ENCODE results near the gene U2AF1L4. TPM values are rescaled to one million over a fixed set of nuclear protein-coding genes. Genes with fewer than 3 reads are reported as not detected.

The U2AF1L4 gene
- total and polyA plus RNA-seq, 4 donors = 13.0 to 25.5 (median 17.8) TPM

DNA sequence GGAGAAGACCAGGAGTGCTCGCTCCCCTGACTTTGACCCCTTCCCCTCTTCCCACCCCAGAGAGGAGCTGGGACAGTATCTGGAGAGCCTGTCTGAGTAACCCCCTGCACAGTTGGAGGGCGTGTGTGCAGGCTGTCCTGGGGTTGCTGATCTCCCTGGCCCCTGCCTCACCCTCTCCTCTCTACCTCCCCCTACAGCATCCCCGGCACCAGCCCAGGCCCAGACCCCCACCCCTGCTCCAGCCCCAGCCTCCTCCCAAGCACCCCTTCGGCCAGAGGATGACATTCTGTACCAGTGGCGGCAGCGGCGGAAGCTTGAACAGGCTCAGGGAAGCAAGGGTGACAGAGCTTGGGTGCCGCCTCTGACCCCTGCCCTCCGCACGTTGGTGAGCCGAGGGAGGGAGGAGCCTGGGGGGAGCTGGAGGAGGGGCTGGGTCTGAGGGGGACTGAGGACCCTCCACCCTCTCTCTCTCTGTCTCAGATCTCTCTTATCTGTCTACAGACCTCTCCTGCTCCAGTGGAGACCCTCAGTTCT is 21.4 kb upstream of the U2AF1L4 start:
- H3K27ac ChIP-seq (ENCODE audit: low read depth in 1 of 2, low read length in 1 of 2) = no peak overlapping the region
- 88 to 90% methylated on average over 9 to 11 of the region's 11 CpGs for WGBS, 2 donors
- H3K9ac ChIP-seq (ENCODE audit: insufficient read depth in 1 of 2, low read length in 2 of 2) = no peak overlapping the region
- TF ChIP-seq, protein P1, sequence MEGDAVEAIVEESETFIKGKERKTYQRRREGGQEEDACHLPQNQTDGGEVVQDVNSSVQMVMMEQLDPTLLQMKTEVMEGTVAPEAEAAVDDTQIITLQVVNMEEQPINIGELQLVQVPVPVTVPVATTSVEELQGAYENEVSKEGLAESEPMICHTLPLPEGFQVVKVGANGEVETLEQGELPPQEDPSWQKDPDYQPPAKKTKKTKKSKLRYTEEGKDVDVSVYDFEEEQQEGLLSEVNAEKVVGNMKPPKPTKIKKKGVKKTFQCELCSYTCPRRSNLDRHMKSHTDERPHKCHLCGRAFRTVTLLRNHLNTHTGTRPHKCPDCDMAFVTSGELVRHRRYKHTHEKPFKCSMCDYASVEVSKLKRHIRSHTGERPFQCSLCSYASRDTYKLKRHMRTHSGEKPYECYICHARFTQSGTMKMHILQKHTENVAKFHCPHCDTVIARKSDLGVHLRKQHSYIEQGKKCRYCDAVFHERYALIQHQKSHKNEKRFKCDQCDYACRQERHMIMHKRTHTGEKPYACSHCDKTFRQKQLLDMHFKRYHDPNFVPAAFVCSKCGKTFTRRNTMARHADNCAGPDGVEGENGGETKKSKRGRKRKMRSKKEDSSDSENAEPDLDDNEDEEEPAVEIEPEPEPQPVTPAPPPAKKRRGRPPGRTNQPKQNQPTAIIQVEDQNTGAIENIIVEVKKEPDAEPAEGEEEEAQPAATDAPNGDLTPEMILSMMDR (IDR thresholded peaks at IDR 0.05; ENCODE audit: control extremely low read depth, extremely low read depth) = no peak
- peaks cover 0 to 28% (median 9%) of the 10 kb centered on the region in 4 donors for H3K36me3 ChIP-seq (ENCODE audit: control insufficient read depth in 4 of 4, insufficient read depth in 4 of 4, low read length in 4 of 4)
- H3K27me3 ChIP-seq (ENCODE audit: control insufficient read depth in 3 of 3, insufficient read depth in 3 of 3, low read length in 2 of 3) = no peaks in the 10 kb centered on the region
- ATAC-seq (ENCODE audit: insufficient read depth, low FRiP score) = no peak
- no peaks in the 10 kb centered on the region for H3K9me3 ChIP-seq (ENCODE audit: control insufficient read depth in 4 of 4, insufficient read depth in 3 of 4, low read length in 3 of 4)
- no peak for DNase-seq
- H3K4me3 ChIP-seq = no peak overlapping the region
- no peaks in the 10 kb centered on the region for H3K4me1 ChIP-seq (ENCODE audit: control insufficient read depth in 5 of 5, insufficient read depth in 5 of 5, low read length in 5 of 5)

- H3K4me1 ChIP-seq (ENCODE audit: control insufficient read depth in 5 of 5, insufficient read depth in 5 of 5, low read length in 5 of 5) = no peaks in the 10 kb centered on the region
- H3K4me3 ChIP-seq = no peak overlapping the region
- WGBS, 2 donors = 91 to 93% methylated on average over 17 of the region's 17 CpGs
- no peak for DNase-seq
- H3K9ac ChIP-seq (ENCODE audit: insufficient read depth in 1 of 2, low read length in 2 of 2) = no peak overlapping the region
- peaks cover 0 to 2% (median 0%) of the 10 kb centered on the region in 4 donors for H3K9me3 ChIP-seq (ENCODE audit: control insufficient read depth in 4 of 4, insufficient read depth in 3 of 4, low read length in 3 of 4)
- no peaks in the 10 kb centered on the region for H3K27me3 ChIP-seq (ENCODE audit: control insufficient read depth in 3 of 3, insufficient read depth in 3 of 3, low read length in 2 of 3)
- H3K27ac ChIP-seq (ENCODE audit: low read depth in 1 of 2, low read length in 1 of 2) = no peak overlapping the region
- TF ChIP-seq, protein P1 (IDR thresholded peaks at IDR 0.05; ENCODE audit: control extremely low read depth, extremely low read depth) = no peak
- peaks cover 0 to 28% (median 13%) of the 10 kb centered on the region in 4 donors for H3K36me3 ChIP-seq (ENCODE audit: control insufficient read depth in 4 of 4, insufficient read depth in 4 of 4, low read length in 4 of 4)
- no peak for ATAC-seq (ENCODE audit: insufficient read depth, low FRiP score)
These were observed 19.5 kb upstream of the U2AF1L4 start for GRCh38 chr19:35764432-35765315.

DNA sequence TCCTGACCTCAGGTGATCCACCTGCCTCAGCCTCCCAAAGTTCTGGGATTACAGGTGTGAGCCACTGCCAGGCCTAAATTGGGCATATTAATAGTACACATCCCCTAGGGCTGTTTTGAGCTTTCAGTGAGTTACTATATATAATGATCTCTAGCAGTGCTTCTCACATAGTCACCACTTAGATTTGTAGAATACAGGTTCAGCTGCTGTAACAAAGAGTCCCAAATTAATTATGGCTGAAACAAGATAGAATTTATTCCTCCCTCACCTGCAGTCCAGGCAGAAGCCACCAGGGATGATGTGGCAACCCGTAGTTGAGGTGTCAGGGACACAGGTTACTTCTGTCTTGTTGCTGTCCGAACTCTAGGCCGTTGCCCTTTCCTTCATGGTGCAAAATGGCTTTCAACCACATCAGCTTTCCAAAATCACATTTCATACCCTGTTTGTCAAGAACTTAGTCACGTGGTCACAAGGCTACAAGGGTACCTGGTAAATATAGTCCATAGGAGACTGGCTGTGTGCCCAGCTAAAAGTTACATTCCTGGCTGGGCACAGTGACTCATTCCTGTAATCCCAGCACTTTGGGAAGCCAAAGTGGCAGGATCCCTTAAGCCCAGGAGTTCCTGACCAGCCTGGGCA is 15.6 kb upstream of the U2AF1L4 start:
- WGBS, 2 donors = 91 to 98% methylated on average over 4 of the region's 4 CpGs
- peaks cover 0 to 15% (median 15%) of the 10 kb centered on the region in 4 donors for H3K36me3 ChIP-seq (ENCODE audit: control insufficient read depth in 4 of 4, insufficient read depth in 4 of 4, low read length in 4 of 4)
- H3K27ac ChIP-seq (ENCODE audit: low read depth in 1 of 2, low read length in 1 of 2) = no peak overlapping the region
- ATAC-seq (ENCODE audit: insufficient read depth, low FRiP score) (no peak), DNase-seq (no peak)
- H3K9me3 ChIP-seq (ENCODE audit: control insufficient read depth in 4 of 4, insufficient read depth in 3 of 4, low read length in 3 of 4) = peaks cover 0 to 2% (median 0%) of the 10 kb centered on the region in 4 donors
- H3K27me3 ChIP-seq (ENCODE audit: control insufficient read depth in 3 of 3, insufficient read depth in 3 of 3, low read length in 2 of 3) = no peaks in the 10 kb centered on the region
- H3K4me1 ChIP-seq (ENCODE audit: control insufficient read depth in 5 of 5, insufficient read depth in 5 of 5, low read length in 5 of 5) = peaks cover 0 to 24% (median 9%) of the 10 kb centered on the region in 5 donors
- TF ChIP-seq, protein P1 (IDR thresholded peaks at IDR 0.05; ENCODE audit: control extremely low read depth, extremely low read depth) = no peak
- no peak overlapping the region for H3K9ac ChIP-seq (ENCODE audit: insufficient read depth in 1 of 2, low read length in 2 of 2)
- H3K4me3 ChIP-seq = no peak overlapping the region
